Measurements from ENCODE around the gene PRKCQ. TPM values are rescaled to one million over a fixed set of nuclear protein-coding genes. Genes with fewer than 3 reads are reported as not detected.

Gene PRKCQ
- total RNA-seq, 1 experiment from 2014 or later: 0.73 TPM

- peaks cover 2% of the 10 kb centered on the region for H3K4me1 Mint-ChIP-seq (ENCODE audit: low read depth, unreplicated experiment)
- no peaks in the 10 kb centered on the region for H3K36me3 Mint-ChIP-seq (ENCODE audit: insufficient read depth, unreplicated experiment)
- no TSS peak for BruUV-seq (replicated peaks)
- H3K27me3 Mint-ChIP-seq (ENCODE audit: unreplicated experiment): peaks cover 71% of the 10 kb centered on the region
- no peak overlapping the region for H3K4me3 Mint-ChIP-seq (ENCODE audit: low read depth, unreplicated experiment)
- TF ChIP-seq CTCF (IDR thresholded peaks at IDR 0.05; ENCODE audit: unreplicated experiment): no peak
- H3K9me3 Mint-ChIP-seq (ENCODE audit: low read depth, unreplicated experiment): peaks cover 3% of the 10 kb centered on the region
- H3K27ac Mint-ChIP-seq (ENCODE audit: unreplicated experiment): no peak overlapping the region
- CTCF ChIA-PET: no interaction called here
- no peak for DNase-seq
- intact Hi-C loops (cut with micrococcal nuclease; ENCODE audit: unreplicated experiment): no loop called here
Observed at GRCh38 chr10:6507311-6507710, 72.8 kb downstream of the PRKCQ start.

DNA sequence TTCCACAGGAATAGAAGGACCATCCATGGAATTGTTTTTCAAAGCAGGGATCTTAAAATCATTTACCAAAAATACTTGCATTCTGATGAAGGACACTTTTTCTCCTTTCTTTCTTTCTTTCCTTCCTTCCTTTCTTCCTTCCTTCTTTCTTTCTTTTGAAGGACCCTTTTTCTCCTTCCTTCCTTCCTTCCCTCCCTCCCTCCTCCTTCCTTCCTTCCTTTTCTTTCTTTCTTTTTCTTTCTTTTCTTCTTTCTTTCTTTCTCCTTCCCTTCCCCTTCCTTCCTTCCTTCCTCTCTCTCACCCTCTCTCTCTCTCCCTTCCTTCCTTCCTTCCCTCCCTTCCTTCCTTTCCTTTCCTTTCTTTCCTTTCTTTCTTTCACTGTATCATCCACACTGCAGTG lies 74.8 kb downstream of the PRKCQ start:
- DNase-seq: no peak
- no TSS peak for BruUV-seq (replicated peaks)
- CTCF ChIA-PET: no interaction called here
- intact Hi-C loops (cut with micrococcal nuclease; ENCODE audit: unreplicated experiment): no loop called here
- Mint-ChIP-seq H3K9me3 (ENCODE audit: low read depth, unreplicated experiment) (no peaks in the 10 kb centered on the region), H3K27me3 (ENCODE audit: unreplicated experiment) (peaks cover 71% of the 10 kb centered on the region), H3K27ac (ENCODE audit: unreplicated experiment) (no peak overlapping the region), H3K36me3 (ENCODE audit: insufficient read depth, unreplicated experiment) (no peaks in the 10 kb centered on the region), H3K4me3 (ENCODE audit: low read depth, unreplicated experiment) (no peak overlapping the region), H3K4me1 (ENCODE audit: low read depth, unreplicated experiment) (peaks cover 19% of the 10 kb centered on the region)
- no peak for TF ChIP-seq CTCF (IDR thresholded peaks at IDR 0.05; ENCODE audit: unreplicated experiment)

DNA sequence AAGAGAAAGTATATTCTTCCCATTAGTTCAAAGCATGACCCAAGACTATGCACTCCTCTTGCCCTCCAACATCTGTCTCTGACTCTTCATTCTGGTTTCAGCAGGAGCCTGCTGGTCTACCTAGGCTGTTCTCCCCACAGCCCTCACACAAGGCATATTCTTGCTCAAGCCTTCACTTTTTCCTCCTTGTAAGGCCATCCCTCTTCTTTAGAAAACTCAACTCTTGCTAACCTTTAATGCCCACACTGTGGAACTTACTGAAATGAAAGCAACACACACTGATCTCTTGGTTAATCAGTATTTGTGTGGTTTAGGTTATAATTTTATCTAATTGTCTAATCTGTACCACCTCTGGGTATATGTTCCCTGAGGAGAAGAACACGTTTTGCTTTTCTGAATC lies 75.8 kb downstream of the PRKCQ start:
- no peak for DNase-seq
- CTCF ChIA-PET: interaction anchor here (0.7 kb wide), 1 partner anchor 1084 kb away, joined by 3 read pairs; no protein-coding TSS in a partner anchor
- no peak overlapping the region for H3K27ac Mint-ChIP-seq (ENCODE audit: unreplicated experiment)

DNA sequence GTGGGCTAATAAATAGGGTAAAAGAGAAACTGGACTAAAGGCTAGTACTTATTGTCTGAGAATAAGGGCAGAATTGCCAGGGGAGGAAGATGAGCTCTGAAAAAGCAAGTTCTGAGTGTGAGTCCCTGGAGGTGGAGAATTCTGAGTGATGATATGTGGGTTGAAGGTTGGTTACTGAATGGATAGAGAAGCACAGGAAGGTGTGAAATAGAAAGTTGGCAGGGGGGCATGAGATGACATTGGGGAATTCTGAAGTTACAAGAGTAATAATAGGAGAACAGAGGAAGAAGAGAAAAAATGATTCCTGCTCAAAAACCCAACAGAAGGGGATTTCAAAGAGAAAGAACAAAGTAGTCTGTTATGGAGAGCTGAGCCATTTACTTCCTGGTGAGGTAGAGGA lies 76.9 kb downstream of the PRKCQ start:
- Mint-ChIP-seq H3K27me3 (ENCODE audit: unreplicated experiment) (peaks cover 67% of the 10 kb centered on the region), H3K9me3 (ENCODE audit: low read depth, unreplicated experiment) (no peaks in the 10 kb centered on the region), H3K4me3 (ENCODE audit: low read depth, unreplicated experiment) (no peak overlapping the region), H3K36me3 (ENCODE audit: insufficient read depth, unreplicated experiment) (no peaks in the 10 kb centered on the region), H3K27ac (ENCODE audit: unreplicated experiment) (no peak overlapping the region), H3K4me1 (ENCODE audit: low read depth, unreplicated experiment) (peaks cover 19% of the 10 kb centered on the region)
- CTCF ChIA-PET: no interaction called here
- no peak for TF ChIP-seq CTCF (IDR thresholded peaks at IDR 0.05; ENCODE audit: unreplicated experiment)
- BruUV-seq (replicated peaks): no TSS peak
- no peak for DNase-seq
- intact Hi-C loops (cut with micrococcal nuclease; ENCODE audit: unreplicated experiment): no loop called here

More for the DNA sequence above, 75.8 kb downstream of the PRKCQ start:
- BruUV-seq (replicated peaks): no TSS peak
- no peak for TF ChIP-seq CTCF (IDR thresholded peaks at IDR 0.05; ENCODE audit: unreplicated experiment)
- H3K27me3 Mint-ChIP-seq (ENCODE audit: unreplicated experiment): peaks cover 70% of the 10 kb centered on the region
- no peaks in the 10 kb centered on the region for H3K36me3 Mint-ChIP-seq (ENCODE audit: insufficient read depth, unreplicated experiment)
- H3K9me3 Mint-ChIP-seq (ENCODE audit: low read depth, unreplicated experiment): no peaks in the 10 kb centered on the region
- no peak overlapping the region for H3K4me3 Mint-ChIP-seq (ENCODE audit: low read depth, unreplicated experiment)
- H3K4me1 Mint-ChIP-seq (ENCODE audit: low read depth, unreplicated experiment): peaks cover 19% of the 10 kb centered on the region
- intact Hi-C loops (cut with micrococcal nuclease; ENCODE audit: unreplicated experiment): no loop called here

Data from Calu3 (cell line).